ENCODE results near the gene SLC35F4.

DNA sequence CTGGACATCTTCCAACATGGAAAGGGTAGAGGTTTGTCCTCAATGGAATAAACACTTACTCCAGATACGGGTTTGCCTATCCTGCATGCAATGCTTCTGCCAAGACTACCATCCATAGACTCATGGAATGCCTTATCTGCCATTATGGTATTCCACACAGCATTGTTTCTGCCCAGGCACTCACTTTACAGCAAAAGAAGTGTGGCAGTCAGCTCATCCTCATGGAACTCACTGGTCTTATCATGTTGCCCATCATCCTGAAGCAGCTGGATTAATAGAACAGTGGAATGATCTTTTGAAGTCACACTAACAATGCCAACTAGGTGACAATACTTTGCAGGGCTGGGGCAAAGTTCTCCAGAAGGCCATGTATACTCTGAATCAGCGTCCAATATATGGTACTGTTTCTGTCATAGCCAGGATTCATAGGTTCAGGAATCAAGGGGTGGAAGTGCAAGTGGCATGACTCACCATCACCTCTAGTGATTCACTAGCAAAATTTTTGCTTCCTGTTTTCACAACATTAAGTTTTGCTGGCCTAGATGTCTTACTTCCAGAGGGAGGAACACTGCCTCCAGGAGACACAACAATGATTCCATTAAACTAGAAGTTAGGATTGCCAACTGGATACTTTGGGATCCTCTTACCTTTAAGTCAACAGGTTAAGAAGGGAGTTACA, 140.4 kb downstream of the SLC35F4 start:
- TF ChIP-seq, protein P1, sequence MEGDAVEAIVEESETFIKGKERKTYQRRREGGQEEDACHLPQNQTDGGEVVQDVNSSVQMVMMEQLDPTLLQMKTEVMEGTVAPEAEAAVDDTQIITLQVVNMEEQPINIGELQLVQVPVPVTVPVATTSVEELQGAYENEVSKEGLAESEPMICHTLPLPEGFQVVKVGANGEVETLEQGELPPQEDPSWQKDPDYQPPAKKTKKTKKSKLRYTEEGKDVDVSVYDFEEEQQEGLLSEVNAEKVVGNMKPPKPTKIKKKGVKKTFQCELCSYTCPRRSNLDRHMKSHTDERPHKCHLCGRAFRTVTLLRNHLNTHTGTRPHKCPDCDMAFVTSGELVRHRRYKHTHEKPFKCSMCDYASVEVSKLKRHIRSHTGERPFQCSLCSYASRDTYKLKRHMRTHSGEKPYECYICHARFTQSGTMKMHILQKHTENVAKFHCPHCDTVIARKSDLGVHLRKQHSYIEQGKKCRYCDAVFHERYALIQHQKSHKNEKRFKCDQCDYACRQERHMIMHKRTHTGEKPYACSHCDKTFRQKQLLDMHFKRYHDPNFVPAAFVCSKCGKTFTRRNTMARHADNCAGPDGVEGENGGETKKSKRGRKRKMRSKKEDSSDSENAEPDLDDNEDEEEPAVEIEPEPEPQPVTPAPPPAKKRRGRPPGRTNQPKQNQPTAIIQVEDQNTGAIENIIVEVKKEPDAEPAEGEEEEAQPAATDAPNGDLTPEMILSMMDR (IDR thresholded peaks at IDR 0.05) = no peak
- no peak for TF ChIP-seq POLR2A (IDR thresholded peaks at IDR 0.05)
